NCI-H2171 (cell line): Measurements from ENCODE around the gene EML3.
A peak's percentile ranks its signal among the peaks of the same experiment; 100 is the strongest.
"Not testable (repeated sequence)": the region's sequence is repeated elsewhere in the genome, so short reads cannot be mapped to it uniquely, and the experiment has no call there.

ENCODE experiments used
- DNase-seq: peaks from one replicate; lab custom pipeline; 2025; lab: John Stamatoyannopoulos, UW

The EML3 gene

DNA sequence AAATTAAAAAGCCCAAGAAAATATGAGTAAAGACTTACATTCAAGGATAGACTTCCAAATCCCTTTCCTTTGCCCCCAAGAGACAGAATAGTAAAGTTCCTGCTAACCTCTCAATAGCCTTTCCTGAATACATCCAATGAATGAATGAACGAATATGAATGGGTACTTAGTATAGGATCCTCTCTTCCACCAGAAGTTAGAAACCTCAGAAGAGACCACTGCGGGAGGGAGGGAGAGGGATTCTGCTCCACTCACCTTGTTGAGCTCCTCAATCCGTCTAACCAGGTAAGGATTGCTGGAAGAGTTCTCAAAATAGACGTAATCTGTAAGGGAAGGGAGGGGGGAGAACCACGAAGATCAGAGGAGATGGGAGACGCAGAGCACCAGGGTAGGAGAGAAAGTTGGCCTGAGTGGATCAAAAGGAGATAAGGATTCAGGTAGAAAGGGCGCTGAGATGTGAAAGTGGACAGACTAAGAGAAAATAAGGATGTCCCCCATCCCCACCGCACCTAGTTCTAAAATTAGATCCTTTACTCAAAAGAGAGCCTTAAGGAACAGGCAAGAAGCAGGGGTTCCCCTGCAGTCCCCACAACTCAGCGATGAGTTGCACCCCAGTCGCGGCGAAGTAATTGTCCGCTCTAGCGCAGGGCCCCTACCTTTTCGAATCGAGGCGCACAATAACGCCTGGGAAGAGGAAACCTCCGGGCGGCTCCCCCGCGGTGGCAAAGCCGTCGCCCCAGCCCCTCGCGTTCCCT is 12.0 kb downstream of the EML3 start:
- DNase-seq = no peak

DNA sequence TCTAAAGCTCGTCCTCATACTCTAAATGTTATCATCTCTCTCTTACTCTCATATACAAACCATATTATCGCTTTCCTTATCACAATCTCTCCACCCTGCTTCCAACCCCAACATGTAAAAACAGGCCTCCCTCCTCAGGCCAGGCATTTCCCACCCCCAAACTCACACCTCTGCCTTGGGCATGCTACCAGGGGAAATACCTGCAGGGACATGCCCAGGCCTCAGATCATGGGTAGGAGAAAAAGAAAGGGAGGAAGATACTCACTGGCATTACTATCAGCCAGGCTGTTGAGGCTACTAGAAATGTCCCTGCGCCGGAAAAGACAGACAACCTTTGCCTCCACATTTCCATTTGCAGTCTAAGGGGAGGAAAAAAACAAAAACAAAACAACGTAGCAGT is 12.7 kb downstream of the EML3 start:
- DNase-seq = no peak

DNA sequence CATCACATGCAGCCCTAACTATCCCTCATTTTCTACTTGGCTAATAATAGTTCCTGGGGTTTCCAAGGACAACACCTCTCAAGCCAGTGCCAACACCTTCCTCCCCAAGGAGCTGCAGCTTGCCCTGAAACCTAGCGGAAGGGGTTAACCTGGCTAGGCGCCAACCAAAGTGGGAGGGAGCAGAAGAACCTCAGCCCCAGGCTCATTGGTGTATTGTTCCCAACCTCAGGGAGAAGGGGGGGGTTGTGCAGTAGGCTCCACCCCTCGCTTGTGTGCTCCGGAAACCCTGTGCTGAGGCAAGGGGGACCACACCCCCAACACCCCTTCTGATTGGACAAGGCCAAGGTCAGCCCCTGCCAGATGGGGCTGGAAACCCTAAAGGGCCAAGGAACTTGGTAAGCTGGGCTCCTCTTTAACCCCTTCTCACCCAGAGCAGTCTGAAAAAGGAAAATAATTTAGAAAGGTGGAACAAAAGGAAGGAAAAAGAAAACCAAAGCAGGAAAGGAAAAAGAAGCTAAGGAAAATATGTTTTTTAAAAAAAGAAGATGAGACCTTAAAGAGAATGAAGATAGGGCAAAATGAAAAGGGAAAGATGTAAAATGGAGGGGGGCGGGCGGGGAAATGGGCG is 13.4 kb downstream of the EML3 start:
- peak; percentile 93 for DNase-seq

DNA sequence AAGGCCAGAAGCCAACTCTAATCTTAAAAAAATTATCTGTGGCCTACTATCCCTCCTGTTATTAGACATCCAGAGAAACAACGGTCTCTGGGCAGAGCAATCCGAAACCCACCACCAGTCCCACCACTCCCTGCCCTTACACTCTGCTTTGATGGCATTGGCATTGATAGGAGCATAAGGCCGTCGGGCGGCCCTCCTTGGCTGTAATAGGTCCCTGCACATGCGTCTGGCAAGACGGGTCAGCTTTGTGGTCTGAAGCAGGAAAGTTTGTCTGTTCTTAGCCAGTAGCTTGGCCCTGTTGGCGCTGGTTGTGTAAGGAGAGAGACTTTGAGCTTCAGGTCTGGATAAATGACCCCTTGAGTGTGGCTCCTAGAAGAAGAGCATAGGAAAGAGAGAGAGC is 17.5 kb downstream of the EML3 start:
- DNase-seq = no peak

DNA sequence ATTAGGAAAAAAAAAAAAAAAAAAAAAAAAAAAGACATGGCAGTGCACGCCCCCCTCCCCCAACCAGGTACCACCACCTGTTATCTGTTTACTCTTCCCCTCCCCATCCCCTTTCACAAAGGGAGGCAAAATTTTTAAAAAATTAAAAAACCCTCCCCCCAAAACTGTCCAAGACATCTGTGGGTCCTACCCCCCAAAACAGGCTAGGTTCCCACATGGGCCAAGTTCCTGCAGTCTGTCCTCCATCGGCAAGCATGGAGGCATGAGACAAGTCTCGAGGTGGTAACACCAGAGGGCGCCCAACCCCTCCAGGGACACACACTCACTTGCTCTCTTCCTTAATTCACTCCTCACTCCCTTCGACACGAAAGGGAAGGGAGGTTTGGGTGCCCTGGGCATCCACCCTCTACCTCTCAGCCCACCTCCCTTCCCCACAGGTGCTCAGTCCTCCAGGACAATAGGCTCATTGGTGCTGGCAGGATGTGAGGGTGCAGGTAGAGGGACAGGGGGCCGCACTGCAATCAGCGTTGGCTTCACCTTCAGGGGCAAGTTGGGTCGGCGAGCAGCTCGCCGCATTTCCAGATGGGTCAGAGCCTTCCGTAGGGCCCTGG is 19.0 kb downstream of the EML3 start:
- peak; percentile 39 for DNase-seq

DNA sequence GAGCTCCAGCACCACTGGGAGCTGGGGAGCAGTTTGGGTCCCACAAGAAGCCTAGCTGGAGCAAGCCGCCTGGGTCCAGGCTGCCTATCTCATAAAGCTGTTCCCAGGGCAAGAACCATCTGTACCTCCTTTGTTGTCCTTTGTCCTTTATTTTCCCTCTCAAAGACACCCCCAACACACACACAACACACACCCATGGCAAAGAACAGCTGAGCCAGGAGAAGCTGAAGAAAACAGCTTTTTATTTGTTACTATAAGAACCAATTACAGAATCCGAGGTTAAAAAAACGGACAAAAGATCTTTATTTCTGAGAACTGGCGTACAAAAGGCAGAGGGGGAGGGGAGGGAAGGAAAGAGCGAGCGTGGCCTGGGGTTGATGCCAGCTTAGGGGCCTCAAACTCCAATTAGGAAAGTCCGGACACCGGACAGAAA is 19.6 kb downstream of the EML3 start:
- DNase-seq = no peak

DNA sequence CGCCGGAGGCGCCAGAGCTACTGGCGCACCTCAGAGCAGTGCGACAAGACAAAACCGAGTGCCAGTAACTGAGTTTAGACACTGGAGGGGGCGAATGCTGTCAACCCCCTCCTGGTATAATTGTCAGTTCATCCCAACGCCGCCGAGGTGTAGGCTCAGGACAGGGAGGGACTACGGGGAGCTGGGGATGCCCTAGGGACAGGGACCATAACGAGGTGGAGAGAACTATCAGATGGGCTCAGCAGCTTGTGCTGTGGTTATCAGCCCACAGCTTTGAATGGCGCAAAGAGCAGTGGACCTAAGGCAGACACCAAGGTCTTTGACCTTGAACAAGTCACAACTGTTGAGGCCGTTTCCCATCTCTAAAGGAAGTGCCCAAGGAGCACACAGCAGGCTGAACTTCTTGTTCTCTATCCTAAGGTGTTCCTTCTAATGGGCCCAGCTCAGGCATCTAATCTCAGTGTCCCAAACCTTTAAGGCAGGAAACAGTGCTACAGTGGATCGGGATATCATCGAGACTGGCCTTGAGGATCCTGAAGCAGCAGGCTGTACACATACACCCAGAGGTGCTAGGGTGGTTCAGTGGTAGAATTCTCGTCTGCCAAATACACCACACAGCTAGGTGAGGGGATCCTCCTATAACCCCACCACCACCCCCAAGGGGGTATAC is 20.3 kb downstream of the EML3 start:
- DNase-seq = no peak

DNA sequence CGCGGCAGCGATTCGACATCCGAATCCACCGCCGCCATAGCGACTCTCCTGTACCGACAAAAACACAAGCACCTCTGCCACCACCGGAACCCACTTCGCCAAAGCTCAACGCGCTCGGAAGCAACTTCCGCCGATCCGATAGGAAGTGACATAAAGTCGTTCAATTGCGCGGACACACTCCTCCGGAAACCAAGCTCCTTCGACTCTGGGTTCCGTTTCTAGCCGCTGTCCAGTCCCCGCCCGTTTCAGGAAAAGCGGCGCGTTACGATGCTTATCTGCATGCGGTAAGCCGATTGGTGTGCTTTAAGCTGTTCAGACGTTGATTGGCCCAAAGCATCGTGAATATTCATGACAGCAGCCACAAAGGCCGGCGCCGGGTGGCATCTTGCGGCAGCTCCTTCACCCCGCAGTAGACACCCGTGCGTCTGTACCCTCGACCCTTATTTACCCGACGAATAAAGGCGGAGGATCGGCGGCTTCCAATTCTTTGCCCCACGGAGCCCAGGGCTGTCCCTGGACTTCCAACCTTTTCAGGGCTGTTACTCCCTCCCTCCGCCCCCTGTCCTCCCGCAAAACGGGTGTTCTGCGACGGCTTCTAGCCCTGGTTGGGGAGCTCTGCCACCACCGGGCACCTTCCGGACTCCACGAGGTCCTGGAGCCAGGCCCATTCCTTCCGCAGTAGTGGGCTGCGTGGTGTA is 21.0 kb downstream of the EML3 start, which contains the start of gene TUT1:
Gene TUT1 (minus strand): TSS at position 76 of the 698 bp plus-strand sequence. CDS start 38 bp downstream, at position 38.
- peak; percentile 98 for DNase-seq

DNA sequence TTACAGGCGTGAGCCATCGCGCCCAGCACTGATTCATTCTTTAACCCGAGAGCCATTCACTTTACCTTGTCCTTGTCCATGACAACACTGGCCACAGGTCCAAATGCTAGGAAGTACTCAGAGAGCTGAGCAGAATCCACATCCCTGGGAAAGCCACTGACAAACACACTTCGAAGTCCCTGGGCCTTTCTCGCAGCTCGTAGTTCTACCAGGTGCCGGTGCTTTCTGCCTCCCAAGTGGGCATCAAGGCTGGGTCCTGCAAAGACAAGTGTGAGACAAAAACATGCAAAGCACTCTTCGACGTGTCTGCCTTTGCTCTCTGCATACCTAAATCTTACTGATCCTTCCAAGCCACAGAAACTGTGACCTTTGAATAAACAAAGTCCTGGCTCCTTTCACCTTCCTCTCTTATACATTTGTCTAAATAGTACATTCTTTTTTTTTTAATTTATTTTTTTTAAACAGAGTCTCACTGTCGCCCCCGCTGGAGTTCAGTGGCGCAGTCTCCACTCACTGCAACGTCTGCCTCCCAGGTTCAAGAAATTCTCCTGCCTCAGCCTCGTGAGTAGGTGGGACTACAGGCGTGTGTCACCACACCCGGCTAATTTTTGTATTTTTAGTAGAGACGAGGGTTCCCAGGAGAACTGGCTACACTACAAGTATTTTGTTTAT is 23.5 kb downstream of the EML3 start:
- DNase-seq = no peak

DNA sequence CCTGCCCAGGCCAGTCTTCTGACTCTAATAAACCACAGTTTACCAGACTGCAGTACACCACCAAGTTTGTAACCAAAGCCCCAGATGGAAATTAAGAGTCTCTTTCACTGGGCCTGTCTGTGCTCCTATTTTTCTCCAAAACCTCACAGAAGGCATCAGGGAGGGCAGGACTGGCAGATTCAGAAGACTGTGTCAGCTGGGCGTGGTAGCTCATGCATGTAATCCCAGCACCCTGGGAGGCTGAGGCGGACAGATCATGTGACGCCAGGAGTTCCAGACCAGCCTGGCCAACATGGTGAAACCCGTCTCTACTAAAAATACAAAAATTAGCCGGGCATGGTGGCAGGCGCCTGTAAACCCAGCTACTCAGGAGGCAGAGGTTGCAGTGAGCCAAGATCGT is 27.2 kb downstream of the EML3 start:
- DNase-seq = not testable (repeated sequence)

DNA sequence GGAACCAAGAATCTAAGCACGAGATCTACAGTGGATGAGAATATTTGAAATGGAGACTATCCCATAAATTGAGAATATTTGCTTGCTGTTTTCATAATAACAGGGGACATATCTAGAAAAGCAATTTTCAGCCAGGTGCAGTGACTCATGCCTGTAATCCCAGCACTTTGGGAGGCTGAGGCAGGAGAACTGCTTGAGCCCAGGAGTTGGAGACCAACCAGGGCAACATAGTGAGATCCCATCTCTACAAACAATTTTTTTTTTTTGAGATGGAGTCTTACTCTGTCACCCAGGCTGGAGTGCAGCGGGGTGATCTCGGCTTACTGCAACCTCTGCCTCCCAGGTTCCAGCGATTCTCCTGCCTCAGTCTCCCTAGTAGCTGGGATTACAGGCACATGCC is 30.8 kb downstream of the EML3 start:
- DNase-seq = not testable (repeated sequence)

DNA sequence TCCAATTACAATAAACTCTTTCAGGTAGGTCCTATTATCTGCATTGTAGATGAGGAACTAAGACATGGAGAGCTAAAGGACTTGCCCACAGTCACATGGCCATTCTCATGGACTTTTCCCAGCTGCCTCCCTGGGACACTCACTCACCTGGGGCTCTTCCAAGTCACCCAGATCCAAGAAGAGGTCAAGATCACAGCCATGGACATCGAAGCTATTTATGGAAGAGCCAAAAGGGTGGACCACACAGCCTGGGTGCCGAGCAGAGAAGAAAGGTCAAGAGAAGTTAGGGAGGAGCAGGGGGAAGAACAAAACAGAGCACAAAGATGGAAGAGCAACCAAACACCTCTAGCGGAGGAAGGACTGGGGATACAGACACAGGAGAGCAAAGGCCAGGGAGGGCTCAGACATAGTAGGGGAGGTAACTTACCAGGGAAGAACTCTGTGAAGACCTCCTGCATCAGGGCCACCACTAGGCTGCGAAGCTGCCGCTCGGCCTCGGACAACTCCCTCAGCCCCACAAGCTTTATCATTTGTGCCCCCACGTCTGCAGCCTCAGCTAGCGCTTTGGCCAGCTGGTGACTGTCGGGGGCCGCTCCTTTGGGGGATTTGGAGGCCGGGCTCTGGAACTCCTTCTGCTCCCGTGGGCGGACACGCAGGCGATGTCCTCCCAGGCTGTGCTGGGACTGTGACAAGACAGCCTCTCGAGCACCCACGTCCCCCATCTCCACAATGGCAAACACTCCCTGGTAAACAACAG is 31.4 kb downstream of the EML3 start:
- DNase-seq = no peak

DNA sequence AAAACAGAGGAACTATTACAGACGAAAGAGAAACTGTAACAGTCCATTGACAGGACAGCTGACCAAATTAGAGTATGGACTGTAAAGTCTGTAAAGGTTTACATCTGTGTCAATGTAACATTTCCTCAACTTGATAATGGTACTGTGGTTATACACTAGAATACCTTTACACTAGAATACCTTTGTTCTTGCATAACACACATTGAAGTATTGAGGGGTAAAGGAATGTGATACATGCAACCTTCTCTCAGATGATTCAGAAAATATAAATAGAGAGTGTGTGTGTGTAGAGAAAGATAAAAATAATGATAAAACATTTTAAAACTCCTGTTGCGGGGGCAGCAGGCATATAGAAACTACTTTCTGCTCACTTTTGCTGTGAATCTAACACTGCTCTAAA is 33.3 kb downstream of the EML3 start:
- DNase-seq = no peak

DNA sequence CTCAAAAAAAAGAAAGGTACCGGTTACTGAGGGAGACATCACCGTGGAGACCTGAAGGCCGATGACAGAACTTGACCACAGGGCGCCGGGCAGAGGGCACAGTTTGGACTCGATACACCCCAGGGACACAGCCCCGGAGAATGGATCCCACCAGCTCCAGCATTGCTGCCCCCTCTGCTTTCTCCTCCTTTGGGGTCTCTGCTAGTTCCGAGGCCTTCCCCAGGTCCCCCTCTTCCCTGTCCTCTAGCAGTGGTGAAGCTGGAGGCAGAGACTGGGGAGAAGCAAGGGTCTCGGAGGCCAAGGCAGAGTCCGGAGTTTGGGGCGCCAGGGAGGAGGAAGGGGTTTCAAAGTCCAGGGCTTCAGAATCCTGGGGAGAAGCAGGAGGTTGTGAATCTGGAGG is 34.0 kb downstream of the EML3 start:
- no peak for DNase-seq

DNA sequence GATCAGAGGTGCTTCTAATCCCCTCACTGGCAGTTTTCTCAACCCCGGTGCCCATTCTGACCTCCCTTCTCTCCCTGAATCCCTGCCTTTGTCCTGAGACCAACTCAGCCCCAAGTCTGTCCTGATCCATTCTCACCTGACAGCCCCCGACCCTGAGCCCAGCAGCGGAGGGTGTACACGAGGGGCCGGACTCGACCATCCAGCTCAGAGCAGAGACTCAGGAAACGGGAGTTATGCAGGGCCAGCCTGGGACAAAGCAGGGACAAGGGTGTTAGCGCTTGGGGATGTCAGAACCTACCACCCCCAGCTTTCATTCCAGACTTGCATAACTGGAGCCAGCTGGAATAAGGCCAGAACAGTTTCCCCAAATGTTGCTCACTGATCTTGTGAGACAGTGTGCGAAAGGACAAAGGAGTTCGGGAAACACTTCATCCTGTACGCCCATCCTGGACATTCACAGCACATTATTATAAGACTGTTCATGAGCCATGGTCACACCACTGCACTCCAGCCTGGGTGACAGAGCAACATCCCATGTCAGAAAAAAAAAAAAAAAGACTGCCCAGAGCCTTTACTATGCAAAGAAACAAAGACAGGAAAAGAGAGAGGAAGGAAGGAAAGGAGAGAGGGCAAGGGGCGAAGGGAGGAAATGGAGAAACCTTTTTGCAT is 35.4 kb downstream of the EML3 start:
- DNase-seq = no peak

DNA sequence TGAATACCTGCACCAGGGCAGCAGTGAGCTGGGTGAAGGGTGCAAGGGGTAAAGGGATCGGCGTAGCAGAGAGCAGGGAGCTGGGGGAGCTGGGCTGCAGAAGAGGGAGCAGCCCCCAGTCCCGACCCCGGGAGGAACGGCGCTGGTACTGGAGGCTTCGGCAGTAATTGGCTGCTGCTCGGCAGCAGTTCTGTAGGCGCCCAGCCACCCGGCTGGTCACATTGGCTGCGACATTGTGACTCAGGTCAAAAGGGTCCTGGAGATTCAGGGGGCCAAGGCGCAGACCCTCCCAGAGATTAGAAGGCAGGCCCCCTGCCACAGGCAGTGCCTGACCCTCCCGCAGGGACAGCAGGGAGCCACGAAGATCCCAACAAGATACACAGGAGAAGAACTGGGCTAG is 36.7 kb downstream of the EML3 start:
- DNase-seq = no peak

DNA sequence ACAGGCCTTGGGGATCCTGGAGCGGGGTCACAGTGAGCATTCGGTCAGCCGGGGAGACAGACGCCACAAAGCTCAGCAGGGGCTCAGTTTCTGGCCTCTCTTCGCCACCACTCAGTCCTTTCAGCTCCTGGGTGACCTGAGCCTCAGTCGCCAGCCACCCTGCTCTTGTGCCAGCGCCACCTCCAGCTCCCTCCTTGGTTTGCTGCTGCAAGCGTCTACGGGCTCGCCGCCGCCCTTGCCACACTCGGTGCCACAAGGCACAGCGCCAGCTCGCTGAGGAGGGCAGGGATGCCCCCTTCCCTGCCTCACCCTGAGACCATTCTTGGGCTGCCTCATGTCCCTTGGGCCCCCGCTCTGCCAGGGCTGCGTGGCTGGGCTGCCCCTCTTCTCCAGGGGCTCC is 37.4 kb downstream of the EML3 start:
- DNase-seq = no peak

DNA sequence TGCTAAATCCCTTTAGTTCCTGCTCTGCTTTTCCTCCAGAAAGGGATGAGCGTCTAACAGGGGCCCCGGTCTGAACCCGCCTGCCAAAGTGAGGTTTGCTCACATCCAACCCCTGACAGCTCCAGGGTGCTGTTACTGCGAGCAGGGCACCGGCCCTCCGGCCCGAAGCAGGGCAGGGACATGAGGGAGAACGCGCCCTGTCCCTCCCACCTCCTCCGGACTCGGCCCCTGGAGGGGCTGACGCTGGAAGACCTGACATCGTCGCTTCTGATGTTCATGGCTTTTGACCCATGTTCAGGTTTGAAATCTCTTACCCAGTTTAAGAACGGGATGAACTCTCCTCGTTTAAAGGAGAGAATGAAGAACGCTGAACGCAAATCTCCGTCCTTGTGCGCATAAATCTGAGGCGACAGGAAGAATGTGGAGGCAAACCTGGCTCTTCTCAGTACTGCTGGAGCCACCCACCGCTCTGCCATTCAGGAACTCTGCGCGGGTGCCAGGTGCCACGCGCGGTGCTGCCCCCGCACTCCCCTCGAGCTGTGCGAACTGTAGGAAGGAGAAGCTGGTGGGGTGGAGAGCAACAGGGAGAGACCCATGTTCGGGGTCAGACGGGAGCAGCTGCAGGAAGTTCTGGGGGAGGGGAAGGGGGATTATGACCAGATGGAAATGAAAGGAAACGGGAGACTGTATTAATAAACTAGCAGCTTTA is 38.1 kb downstream of the EML3 start:
- no peak for DNase-seq

DNA sequence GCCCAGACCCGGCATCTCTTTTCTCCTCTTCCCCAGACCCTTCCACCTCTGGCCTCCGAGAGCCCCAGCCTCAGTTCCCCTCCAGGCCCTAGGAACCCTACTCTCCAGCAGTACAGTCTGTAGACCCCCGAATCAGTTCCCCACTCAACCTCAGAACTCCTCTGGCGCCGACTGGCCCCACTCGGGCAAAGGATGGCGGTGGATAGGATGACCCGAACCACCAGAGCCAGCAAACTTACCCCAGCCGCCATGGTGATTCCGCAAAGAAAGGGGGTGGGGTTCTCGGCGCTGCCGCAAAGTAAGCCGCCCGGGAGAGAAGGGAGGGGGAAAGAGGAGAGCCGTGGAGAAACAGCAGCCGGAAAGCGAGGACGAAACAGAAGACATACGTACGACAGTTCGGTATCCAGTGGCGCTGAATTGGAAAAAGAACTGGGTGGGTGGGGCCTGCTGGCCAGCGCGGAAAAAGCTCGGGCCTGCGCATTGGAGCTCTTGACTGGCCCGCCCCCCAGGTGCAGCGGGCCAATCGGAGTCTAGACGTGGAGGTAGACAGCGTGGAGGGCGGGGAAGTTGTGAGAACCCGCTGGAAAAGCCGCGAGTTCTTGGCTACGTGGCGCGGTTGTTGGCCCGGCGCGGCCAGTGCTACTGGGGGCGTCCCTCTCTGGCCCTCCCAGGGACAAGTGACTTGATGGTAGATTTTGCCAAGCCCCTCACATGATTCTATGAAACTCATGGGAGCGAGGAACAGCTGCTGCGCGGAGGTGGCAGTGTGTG is 38.8 kb downstream of the EML3 start, which contains the start of gene EEF1G:
Gene EEF1G (minus strand): TSS at position 300 of the 771 bp plus-strand sequence. CDS start 49 bp downstream, at position 251.
- peak; percentile 98 for DNase-seq
